HUES64 (cell line): ENCODE results near the gene DNAJA4. TPM values are rescaled to one million over a fixed set of nuclear protein-coding genes. Genes with fewer than 3 reads are reported as not detected.
A peak's percentile ranks its signal among the peaks of the same experiment; 100 is the strongest.

Experiments used
- H3K27ac ChIP-seq: 2 replicates; pipeline ENCODE4 v1.7.0; 2013; ENCODE audit warnings: low read depth, low read length, inconsistent platforms
- H3K27me3 ChIP-seq: 2 replicates; pipeline ENCODE4 v1.6.1; 2013; ENCODE audit warnings: mild to moderate bottlenecking, low read length; ENCODE audit not compliant: insufficient read depth
- H3K36me3 ChIP-seq: 2 replicates; pipeline ENCODE4 v1.6.1; 2013; ENCODE audit warnings: mild to moderate bottlenecking, low read length; ENCODE audit not compliant: insufficient read depth
- H3K4me1 ChIP-seq: 2 replicates; pipeline ENCODE4 v1.6.1; 2013; ENCODE audit warnings: mild to moderate bottlenecking, low read length, moderate library complexity; ENCODE audit not compliant: insufficient read depth
- H3K4me3 ChIP-seq: 2 replicates; pipeline ENCODE4 v1.5.1; 2013; ENCODE audit warnings: mild to moderate bottlenecking, low read length, moderate library complexity
- H3K9ac ChIP-seq: 2 replicates; pipeline ENCODE4 v1.6.1; 2013; ENCODE audit warnings: mild to moderate bottlenecking, low read depth, low read length
- H3K9me3 ChIP-seq: 2 replicates; pipeline ENCODE4 v1.6.1; 2013; ENCODE audit warnings: low read depth, low read length; ENCODE audit not compliant: insufficient read depth
- WGBS: fragments of 150-250, 120-280 bp; methylation state at CpG from one replicate; pipeline ENCODE4 v1.1.7; 2013; ENCODE audit warnings: missing lambda C conversion rate; 5-methylcytosine and 5-hydroxymethylcytosine counted together
- polyA plus RNA-seq, 2 experiments: library from polyadenylated mRNA; stranded (reverse); fragments of 50-300 nt; gene quantifications; one replicate each; pipeline ENCODE4 v1.2.3, GENCODE V29; 2013

Gene DNAJA4
- 3.9 TPM for polyA plus RNA-seq (2013, experiment 1 of 2)
- polyA plus RNA-seq (2013, experiment 2 of 2) = 4.4 TPM

DNA sequence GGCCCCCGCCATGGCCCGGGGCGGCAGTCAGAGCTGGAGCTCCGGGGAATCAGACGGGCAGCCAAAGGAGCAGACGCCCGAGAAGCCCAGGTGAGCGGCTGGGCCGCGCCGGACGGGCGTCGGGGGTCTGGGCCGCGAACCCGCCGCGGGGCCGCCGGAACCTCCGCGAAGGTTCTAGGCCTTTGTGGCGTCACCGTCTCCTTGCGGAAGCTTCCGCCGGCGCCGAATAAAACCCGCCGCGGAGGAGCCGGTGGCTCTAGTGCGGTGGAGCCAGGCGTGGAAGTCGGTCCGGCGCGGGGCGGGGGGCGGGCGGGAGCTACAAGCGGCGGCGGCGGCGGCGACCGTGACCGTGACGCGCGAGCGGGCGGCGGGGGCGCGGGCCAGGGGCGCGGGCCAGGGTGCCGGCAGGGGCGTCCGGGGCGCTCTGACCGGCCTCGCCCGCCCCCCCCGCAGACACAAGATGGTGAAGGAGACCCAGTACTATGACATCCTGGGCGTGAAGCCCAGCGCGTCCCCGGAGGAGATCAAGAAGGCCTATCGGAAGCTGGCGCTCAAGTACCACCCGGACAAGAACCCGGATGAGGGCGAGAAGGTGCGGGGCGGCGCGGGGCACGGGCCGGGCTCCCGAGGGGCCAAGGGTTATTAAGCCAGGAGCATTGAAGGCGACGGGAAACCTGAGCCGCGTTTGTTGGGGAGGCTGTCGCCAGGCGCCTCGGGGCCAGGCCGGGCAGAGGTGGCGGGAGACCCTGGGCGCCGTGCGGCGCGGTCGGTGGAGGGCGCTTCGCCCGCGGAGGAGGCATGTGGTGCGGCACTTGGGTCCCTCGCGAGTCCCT, at the start of gene DNAJA4:
Gene DNAJA4, plus strand, starts transcription at position 259 of the 833 bp plus-strand sequence. Its CDS starts 202 bp downstream, at position 461.
- 57% methylated on average over 107 of the region's 107 CpGs for WGBS
- no peaks in the 10 kb centered on the region for H3K9me3 ChIP-seq
- no peak within 1 kb of the TSS for H3K27ac ChIP-seq
- peak within 1 kb of the TSS; percentile 56 for H3K9ac ChIP-seq
- H3K4me1 ChIP-seq = no peaks in the 10 kb centered on the region
- H3K36me3 ChIP-seq = no peaks in the 10 kb centered on the region
- peak within 1 kb of the TSS; percentile 54 for H3K4me3 ChIP-seq
- H3K27me3 ChIP-seq = peaks cover 32% of the 10 kb centered on the region

- Histone ChIP-seq H3K36me3 (no peaks in the 10 kb centered on the region), H3K27me3 (no peaks in the 10 kb centered on the region), H3K9me3 (no peaks in the 10 kb centered on the region), H3K4me3 (no peak overlapping the region), H3K4me1 (peaks cover 6% of the 10 kb centered on the region; the same call in 1 of the 2 replicates), H3K9ac (no peak overlapping the region), H3K27ac (no peak overlapping the region)
- 93% methylated on average over 7 of the region's 7 CpGs for WGBS
Measured at GRCh38 chr15:78216276-78217104, 47.9 kb upstream of the DNAJA4 start.

DNA sequence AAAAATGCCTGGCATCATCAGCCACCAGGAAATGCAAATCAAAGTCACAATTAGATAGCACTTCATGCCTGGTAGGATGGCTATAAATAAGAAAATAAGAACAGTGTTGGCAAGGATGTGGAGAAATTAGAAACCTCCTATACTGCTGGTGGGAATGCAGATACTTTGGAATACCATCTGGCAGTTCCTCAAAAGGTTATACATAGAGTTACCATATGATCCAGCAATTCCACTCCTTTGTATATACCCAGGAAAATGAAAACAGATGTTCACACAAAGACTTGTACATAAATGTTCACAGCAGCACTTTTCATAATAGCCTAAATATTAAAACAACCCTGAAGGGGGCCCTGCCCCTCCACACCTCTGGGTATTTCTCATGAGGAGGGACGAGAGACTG, 43.6 kb upstream of the DNAJA4 start:
- Histone ChIP-seq H3K4me3 (no peak overlapping the region), H3K27me3 (no peaks in the 10 kb centered on the region), H3K4me1 (no peaks in the 10 kb centered on the region), H3K9me3 (peaks cover 5% of the 10 kb centered on the region; the same call in 1 of the 2 replicates), H3K27ac (no peak overlapping the region), H3K9ac (no peak overlapping the region), H3K36me3 (no peaks in the 10 kb centered on the region)
- WGBS = 100% methylated on average over 1 of the region's 1 CpG

GRCh38 chr15:78222745-78223395, 41.5 kb upstream of the DNAJA4 start:
- H3K4me3 ChIP-seq = no peak overlapping the region
- H3K9ac ChIP-seq = no peak overlapping the region
- no peaks in the 10 kb centered on the region for H3K4me1 ChIP-seq
- WGBS = 94% methylated on average over 4 of the region's 5 CpGs
- no peaks in the 10 kb centered on the region for H3K27me3 ChIP-seq
- H3K27ac ChIP-seq = no peak overlapping the region
- peaks cover 7% of the 10 kb centered on the region; the same call in 1 of the 2 replicates for H3K9me3 ChIP-seq
- H3K36me3 ChIP-seq = no peaks in the 10 kb centered on the region

DNA sequence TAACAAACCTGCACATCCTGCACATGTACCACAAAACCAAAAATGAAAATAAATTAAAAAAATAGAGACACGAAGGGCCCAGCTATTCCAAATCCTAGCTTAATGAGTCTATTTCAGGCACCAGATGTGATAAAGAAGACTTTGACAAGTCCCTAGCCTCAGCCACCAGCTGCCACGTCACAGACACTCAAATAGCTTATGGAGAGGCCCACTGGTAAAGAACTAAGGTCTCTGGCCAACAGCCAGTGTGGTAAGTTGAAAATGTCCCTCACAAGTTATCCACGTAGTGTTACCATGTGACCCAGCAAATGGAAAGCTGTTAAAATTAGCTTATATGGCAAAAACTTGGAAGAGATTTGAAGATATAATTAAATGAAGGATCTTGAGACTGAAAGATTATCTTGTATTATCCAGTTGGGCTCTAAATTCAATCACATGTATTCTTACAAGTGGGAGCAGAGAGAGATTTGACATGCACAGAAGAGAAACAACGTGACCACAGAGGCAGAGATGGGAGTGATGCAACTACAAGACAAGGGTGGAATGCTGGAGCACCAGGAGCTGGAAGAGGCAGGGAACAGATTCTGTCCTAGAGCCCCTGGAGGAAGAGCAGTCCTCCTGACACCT, 40.9 kb upstream of the DNAJA4 start:
- H3K4me3 ChIP-seq = no peak overlapping the region
- H3K9ac ChIP-seq = no peak overlapping the region
- H3K4me1 ChIP-seq = no peaks in the 10 kb centered on the region
- no peaks in the 10 kb centered on the region for H3K36me3 ChIP-seq
- no peak overlapping the region for H3K27ac ChIP-seq
- WGBS = 91% methylated on average over 4 of the region's 4 CpGs
- H3K9me3 ChIP-seq = peaks cover 7% of the 10 kb centered on the region; the same call in 1 of the 2 replicates
- H3K27me3 ChIP-seq = no peaks in the 10 kb centered on the region

DNA sequence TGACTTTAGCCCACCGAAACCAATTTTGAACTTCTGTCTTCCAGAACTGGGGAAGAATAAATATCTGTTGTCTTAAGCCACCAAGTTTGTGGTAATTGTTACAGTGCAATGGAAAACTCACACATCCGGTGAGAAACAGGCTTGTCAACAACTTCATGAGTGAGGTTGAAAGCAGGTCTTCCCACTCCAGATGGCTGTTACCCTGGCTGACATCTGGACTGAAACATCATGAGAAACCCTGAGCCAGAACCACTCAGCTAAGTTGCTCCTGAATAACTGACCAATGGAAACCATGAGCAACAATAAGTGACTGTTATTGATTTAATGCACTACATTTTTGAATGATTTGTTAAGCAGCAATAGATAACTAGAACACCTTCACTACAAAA, 40.3 kb upstream of the DNAJA4 start:
- H3K4me1 ChIP-seq = no peaks in the 10 kb centered on the region
- WGBS = over 99% methylated on average over 2 of the region's 2 CpGs

DNA sequence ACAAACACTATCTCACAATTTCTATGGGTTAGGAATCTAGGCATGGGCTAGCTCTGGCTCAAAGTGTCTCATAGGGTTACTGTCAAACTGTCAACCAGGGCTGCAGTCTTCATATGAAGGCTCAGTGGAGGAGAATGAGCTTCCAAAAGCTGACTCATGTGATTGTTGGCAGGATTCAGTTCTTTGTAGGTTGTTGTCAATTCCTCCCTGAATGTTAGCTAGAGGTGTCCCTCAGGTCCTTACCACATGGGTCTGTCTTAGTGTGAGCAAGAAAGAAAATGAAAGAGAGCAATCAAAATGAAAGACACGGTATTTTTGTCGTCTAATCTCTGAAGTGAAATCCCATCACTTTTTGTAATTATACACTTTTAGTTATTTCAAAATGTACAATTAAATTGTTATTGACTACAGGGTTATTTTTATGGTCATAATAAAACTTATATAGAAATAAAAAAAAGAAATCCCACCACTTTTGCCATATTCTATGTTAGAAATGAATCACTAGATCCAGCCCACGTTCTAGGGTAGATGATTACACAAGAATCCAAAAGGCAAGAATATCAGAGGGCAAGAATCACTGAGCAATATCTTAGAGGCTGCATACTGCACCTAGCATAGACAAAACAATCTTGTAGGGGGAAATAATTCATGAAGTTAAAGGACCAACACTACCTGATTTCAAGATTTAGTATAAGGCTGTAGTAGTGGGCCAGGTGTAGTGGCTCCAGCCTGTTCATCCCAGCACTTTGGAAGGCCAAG, 38.4 kb upstream of the DNAJA4 start:
- Histone ChIP-seq H3K36me3 (no peaks in the 10 kb centered on the region), H3K27me3 (no peaks in the 10 kb centered on the region), H3K27ac (no peak overlapping the region), H3K9ac (no peak overlapping the region), H3K9me3 (peaks cover 7% of the 10 kb centered on the region; the same call in 1 of the 2 replicates), H3K4me3 (no peak overlapping the region), H3K4me1 (no peaks in the 10 kb centered on the region)
- 92% methylated on average over 2 of the region's 3 CpGs for WGBS

More for the DNA sequence above, 40.3 kb upstream of the DNAJA4 start:
- peaks cover 7% of the 10 kb centered on the region; the same call in 1 of the 2 replicates for H3K9me3 ChIP-seq
- no peaks in the 10 kb centered on the region for H3K36me3 ChIP-seq
- no peak overlapping the region for H3K4me3 ChIP-seq
- H3K27ac ChIP-seq = no peak overlapping the region
- no peak overlapping the region for H3K9ac ChIP-seq
- H3K27me3 ChIP-seq = no peaks in the 10 kb centered on the region

GRCh38 chr15:78228356-78228996, 35.9 kb upstream of the DNAJA4 start:
- H3K9ac ChIP-seq = no peak overlapping the region
- no peaks in the 10 kb centered on the region for H3K36me3 ChIP-seq
- no peaks in the 10 kb centered on the region for H3K27me3 ChIP-seq
- H3K4me1 ChIP-seq = no peaks in the 10 kb centered on the region
- no peak overlapping the region for H3K4me3 ChIP-seq
- H3K9me3 ChIP-seq = peaks cover 7% of the 10 kb centered on the region; the same call in 1 of the 2 replicates
- H3K27ac ChIP-seq = no peak overlapping the region
- WGBS = 94% methylated on average over 6 of the region's 8 CpGs

GRCh38 chr15:78229431-78230406, 34.6 kb upstream of the DNAJA4 start:
- H3K9ac ChIP-seq = no peak overlapping the region
- H3K27me3 ChIP-seq = no peaks in the 10 kb centered on the region
- H3K36me3 ChIP-seq = no peaks in the 10 kb centered on the region
- H3K4me1 ChIP-seq = peaks cover 9% of the 10 kb centered on the region
- WGBS = 94% methylated on average over 17 of the region's 17 CpGs
- no peak overlapping the region for H3K27ac ChIP-seq
- no peak overlapping the region for H3K4me3 ChIP-seq
- H3K9me3 ChIP-seq = peaks cover 7% of the 10 kb centered on the region; the same call in 1 of the 2 replicates
